Hematopoietic multipotent progenitor cell treated with erythropoietin and hydrocortisone succinate and interleukin-3 and kit ligand, for 8 days (in vitro differentiated cells): ENCODE data around the gene CXCR4.
"Not testable (repeated sequence)": the region's sequence is repeated elsewhere in the genome, so short reads cannot be mapped to it uniquely, and the experiment has no call there.

Experiments used
- DNase-seq: peaks from one replicate; pipeline ENCODE4 v3.0.0-alpha.2; 2015

The CXCR4 gene

DNA sequence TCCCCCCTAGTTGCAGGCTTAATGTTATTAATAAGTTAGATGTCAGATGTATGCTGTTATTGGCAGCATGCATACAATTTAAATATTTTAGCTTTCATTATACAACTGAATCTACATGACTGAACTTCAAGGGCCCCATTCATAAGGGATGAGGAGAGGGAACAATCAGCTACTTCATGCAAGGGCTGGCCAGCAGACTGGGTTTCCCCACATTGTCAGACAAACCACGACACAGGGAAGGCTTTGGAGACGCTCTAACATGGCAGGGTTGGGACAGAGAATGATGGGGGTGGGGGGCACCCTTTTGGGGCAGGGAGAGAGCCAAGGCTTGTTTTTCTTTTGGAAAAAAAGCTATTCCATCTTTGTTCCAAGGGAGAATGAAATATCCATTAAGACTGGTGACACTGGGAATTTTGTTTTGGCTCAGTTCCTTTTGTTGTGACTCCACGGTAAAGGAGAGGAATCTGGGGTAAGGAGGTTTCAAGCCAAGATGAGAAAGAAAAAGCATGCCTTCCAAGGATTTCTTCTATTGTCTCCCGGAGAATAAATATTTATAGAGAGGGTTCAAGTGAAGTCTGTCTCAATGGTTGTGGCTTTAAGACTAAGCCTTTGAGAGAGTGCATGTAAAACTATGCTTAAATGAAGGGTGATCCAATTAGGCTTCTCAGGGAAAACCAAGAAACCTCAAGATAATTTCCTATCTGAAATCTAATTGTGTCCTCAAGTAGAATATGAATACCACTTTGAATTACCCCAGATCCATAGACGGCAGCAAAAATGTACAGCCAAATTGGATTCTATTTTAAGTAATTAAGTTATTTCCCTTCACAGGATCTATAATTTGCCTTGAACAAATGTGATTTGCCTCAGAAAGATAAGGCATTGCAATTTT is 5.4 kb downstream of the CXCR4 start:
- no peak for DNase-seq

DNA sequence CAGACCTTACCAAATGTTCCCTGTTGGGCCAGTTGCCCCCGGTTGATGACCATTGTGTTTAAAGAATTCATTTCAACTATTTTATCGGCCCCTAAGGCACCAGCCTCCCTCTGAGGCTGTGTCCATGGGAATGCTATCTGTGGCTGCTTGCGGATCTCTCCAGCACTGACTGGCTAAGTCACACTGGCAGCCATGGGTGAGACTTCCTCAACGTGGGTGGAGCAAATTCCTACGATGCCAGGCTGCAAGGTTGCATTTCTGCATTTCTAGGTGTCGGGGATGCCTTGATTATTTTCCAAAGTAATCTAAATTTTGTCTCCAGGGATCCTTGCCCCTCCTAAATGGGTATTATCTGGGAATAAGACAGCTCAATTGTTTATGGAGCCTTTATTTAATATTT is 6.2 kb downstream of the CXCR4 start:
- no peak for DNase-seq

DNA sequence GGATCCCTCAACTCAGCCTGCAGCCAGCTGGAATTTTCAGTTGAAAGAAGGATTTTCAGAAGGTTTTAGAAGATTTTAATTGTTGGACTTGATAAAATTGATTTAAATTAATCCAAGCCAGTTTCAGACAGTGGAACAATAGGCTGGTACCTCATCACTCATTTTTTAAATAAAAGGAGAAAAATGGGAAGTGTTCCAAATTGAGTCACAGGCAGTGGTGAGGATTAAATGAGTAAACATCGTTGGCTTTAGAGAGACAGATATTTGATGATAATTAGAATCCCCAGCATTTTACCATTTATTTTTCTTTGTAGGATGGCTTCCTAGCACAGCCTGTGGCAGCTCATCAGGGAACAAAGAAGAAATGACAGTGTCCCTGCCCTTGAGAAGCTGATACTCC is 7.4 kb downstream of the CXCR4 start:
- no peak for DNase-seq

DNA sequence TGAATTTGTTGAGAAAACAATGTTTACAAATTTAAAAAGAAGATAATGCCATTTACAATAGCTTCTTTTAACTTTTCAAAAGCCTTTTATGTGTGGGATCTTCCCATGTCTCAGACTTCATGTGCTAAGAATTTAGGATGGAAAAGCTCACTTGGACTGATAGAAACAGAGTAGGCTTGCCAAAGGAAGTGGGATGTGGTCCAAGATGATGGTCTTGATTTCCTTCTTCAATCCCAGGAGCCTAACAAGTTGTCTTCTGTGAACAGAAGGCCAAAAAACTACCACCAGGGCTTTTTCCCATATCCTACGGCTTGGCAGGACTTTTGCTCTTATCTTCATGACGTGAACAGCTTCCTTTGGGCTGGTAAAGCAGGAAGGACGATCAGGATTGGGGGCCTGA is 9.5 kb downstream of the CXCR4 start:
- no peak for DNase-seq

DNA sequence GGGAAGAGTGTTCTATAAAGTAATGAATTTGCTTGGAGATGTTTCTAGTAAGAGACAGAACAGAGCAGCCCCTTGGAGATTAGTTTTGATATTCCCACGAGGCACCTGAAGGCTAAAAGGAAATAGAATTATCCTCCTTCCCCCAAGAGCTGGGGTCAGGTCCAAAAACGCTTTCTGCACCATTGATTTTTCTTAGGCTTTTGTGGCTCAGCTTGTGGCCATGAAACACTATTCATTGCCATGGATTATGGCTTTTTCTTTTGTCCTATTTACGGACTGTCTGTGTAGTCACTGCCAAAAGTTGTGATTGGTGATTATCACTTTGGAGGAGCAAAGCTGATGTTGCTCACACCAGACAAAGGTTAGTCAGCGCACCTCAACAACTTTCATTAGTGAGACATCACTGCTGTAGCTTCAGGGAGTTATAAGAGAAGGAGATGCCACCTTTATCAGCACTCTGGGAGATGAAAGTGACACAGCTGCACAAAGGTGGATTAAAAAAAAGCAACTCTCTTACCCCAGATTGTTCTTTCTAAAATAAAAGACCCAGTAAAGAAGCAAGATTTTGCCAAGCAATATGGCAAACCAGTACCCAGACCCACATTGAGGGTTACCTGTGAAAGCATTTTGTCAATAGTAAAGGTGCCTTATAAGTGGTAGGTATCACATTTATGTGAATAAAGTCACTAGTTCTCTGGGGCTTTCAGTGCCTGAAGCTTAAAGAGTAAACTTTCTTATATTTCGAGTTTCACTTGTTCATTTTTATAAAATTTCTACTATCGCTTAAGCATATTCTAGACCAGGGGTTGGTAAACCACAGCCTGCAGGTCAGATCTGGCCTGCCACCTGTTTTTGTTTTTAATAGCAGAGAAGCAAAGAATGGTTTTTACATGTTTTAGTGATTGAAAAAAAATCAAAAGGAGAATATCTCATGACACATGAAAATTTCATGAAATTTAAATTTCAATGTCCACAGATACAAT is 10.6 kb downstream of the CXCR4 start:
- no peak for DNase-seq

DNA sequence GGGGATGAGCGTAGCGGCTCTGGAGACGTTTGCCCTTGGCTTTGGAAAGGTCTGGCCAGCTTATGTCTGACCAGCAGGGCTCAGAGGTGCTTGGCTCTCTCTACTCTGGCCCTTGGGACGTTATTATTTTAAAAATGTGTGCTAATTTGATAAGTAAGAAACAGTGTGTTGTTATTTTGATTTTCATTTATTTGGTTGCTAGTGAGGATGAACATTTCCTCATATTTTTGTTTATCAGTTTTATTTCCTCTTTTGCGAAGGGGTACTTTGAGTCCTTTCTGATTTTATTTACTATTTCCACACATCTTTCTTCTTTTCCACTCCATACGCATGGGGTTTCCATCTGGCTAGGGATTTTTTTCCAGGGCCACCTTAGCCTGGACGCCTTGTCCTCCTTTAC is 11.4 kb downstream of the CXCR4 start:
- DNase-seq = no peak

DNA sequence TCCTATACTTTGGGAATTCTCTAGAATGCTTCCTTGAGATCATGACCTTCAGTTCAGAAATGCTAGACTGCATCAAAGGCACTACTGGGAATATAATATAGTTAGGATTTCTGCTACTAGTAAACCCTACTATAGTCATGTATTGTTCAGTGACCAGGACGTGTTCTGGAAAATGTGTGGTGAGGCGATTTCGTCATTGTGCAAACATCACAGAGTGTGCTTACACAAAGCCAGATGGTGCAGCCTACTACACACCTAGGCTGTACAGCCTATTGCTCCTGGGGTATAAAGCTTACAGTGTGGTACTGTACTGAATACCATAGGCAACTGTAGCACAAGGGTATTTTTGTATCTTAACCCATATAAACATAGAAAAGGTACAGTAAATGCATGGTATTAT is 13.0 kb downstream of the CXCR4 start:
- no peak for DNase-seq

DNA sequence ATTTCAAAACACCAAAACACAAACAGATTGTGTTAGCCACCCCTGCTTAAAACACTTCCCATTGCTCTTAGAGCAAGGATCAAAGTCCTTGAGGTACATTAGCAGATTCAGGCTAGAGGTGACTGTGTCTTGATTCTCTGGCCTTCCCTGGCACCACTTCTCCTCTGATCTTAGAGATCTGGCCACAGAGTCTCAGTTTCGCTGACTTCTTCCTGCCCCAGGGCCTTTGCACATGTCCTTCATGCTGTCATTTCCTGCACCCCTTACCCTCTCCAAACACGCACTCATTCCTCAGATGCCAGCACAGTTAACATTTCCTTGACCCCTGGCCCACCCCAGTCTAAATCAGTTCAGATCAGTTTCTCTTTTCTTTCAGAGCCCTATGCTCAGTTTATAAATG is 16.9 kb downstream of the CXCR4 start:
- DNase-seq = no peak

DNA sequence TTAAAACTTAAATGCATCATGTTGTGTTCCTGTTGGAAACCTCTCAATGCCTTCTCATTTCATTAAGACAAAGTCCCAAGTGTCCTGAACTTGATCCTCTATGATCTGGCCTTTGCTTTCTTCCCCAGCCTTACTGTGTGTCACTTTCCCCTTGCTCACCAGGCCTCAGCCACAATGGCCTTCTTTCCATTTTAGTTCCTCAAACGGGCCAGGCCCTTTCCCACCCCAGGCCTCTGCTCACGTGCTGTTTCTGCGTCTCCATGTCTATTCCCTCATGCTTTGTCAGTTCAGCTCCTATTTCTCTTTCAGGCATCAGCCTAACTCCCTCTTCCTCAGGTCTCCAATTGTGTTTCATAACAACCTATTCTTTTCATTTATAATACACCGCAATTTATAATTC is 19.5 kb downstream of the CXCR4 start:
- no peak for DNase-seq

DNA sequence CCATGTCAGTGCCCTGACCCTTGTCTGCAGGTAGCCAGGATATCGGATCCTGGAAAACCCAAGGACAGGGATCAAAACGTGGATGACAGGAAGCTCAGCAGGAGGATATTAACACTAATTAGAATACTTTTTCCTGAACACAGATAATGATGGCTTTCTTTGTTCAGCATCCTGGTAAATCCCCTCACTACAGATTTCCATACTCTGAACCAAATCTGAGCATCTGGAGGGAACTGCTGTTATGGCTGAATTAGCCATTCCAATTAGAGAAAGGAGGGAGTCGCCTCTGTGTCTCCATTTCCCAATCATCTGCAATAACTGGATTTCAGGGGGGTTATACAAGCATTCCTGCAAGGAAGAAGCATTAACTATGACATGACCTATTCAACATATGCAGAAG is 24.4 kb downstream of the CXCR4 start:
- DNase-seq = no peak

DNA sequence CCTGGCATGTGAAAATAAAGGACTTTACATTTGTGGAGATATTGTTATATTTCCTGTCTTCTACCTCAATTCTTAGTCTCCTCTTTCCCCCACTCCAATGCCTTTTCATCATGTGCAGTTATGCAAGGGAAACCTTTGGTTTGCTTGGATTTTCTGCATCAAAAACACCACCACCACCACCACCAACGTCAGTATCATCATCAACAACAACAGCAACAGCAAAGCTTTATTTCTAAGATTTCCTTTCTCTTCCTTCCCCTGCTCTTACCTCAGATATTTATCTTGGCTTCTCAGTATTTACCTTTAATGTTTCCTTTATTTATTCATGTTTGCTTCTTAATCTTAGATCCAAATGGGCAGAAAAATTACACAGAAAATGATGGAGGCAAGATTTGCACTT is 26.1 kb downstream of the CXCR4 start:
- no peak for DNase-seq

DNA sequence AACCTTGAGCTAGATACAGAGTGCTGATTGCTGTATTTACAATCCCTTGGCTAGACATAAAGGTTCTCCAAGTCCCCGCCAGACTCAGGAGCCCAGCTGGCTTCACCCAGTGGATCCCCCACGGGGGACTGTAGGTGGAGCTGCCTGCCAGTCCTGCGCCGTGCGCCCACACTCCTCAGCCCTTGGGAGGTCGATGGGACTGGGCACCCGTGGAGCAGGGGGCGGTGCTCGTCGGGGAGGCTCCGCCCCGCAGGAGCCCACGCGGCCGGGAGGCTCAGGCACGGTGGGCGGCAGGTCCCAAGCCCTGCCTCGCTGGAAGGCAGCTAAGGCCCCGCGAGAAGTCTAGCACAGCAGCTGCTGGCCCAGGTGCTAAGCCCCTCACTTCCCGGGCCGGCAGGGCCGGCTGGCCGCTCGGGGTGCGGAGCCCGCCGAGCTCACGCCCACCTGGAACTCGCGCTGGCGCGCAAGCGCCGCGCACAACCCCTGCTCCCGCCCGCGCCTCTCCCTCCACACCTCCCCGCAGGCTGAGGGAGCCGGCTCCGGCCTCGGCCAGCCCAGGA is 30.0 kb downstream of the CXCR4 start:
- not testable (repeated sequence) for DNase-seq

DNA sequence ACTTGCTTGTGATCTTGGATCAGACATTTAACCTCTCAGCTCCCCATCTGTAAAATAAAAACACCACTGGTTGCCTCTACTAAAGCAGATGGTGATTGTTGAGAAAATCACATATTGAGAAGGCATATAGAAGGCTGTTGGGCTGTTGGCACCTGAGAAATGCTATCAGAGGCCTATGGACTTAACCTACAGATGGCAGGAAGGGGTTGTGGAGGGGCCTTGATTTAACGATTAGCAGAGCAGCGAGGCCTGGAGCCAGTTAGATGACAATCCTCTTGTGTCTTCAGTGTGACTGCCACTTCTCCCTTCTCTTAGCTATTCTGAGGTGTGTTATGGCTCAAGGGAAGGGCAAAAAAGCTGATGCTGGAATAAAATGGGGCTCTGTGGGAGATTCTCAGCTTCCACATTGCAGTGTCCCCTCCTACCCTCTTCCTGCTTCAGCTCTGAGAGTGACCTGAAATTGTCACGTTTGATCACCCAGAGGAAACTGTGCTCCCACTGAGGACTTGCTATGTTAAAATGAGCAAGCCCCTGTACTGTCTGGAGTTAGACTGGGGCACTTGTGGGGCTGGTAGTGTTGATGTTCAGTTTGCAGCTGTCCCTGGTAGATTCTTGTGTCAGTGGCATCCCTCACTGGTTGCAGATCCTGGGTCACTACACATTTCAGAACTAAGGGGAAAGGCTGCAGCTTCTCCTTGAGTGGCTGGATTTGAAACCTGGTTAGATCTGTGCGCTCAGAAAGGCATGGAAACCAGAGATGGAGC is 31.5 kb downstream of the CXCR4 start:
- DNase-seq = no peak

DNA sequence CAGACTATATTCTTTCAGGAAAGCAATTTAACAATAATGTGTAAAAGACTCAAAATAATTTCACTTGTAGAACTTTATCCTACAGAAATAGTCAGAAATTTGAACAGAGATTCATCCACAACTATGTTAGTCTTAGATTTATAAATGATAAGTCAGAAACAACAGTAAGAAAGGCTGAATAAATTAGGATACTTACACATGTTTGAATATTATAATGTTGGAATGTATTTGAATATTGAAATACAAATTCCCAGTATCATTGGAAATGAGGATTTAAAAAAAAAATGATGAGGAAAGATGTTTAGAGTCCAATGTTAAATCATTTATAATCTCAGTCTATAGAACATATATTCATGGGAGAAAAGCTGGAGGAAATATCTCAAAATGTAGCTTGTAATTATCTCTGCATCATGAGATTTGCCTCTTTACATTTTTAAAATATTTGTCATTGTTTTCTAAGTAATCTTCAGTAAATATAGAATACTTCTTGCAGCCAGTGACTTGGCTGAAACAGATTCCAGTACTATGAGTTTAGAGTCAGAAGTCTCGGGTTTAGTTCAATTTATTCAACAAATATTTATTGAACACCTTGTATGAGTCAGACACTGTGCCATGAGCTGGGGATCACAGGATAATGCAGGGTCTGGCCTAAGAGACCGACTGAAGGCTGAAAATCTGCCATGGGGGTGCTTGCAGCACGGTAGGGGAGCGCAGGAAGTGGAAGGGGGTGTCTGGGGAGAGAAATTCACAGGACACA is 32.3 kb downstream of the CXCR4 start:
- DNase-seq = no peak

DNA sequence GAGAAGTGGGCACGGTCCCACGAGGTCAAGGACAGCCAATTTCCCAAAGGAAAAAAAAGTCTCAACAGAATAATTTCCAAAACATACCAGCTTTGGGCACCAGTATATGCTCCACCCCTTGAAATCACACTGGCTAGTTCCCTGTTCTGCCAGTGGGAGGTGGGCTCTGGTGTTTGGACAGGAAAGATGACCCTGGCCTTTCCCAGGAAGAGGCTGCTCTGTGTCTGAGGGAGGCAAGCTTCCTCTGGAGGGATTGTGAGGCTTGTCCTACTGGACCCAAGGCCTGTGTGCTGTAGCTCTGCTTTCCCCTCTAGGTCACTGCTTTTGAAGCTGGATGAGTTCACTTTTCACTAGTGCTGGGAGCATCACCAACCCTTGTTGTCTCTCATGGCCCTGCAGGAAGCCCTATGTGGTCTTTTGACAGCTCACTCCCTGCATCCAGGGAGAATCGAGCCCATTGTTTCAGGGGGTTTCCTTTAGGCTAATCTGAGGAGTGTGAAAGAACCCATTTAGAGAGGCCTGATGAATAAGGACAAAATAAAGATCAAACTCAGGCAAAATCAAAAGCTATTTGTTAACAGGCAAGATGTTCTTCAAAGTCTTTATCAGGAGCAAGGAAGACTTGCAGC is 36.3 kb downstream of the CXCR4 start:
- DNase-seq = no peak

DNA sequence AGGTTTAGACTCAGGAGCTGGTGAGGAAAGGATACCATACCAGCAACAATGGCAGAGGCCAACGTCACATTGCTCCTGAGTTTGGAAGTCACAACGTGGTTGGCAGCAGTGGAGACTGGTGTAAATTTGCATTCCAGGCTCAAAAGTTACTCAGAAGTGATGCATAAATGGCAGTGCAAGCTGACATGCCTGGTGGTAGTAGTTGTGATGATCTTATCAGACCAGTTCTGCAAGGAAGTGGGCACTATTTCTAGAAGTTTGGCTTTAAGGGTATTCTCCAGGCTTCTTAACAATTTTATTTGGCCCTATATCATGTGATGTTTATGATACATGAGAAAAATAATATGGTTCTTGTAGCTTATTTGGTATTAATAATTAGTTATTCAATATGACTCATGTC is 37.8 kb downstream of the CXCR4 start:
- DNase-seq = no peak

DNA sequence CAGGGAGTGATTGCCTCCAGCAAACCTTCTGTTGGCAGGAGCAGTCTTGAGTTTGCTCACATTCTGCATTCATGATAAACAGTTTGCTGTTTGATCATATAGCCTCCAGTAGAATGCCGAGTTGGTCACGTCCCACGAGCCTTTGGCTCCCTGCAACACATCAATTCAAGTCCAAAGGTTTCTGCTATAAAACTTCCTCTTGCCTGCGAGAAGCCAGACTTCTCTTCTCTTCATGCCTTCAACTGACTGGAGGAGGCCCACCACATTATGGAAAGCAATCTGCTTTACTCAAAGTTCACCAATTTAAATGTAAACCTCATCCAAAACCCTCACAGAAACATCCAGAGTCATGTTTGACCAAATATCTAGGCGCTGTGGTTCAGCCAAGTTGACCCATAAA is 40.8 kb downstream of the CXCR4 start:
- DNase-seq = no peak

DNA sequence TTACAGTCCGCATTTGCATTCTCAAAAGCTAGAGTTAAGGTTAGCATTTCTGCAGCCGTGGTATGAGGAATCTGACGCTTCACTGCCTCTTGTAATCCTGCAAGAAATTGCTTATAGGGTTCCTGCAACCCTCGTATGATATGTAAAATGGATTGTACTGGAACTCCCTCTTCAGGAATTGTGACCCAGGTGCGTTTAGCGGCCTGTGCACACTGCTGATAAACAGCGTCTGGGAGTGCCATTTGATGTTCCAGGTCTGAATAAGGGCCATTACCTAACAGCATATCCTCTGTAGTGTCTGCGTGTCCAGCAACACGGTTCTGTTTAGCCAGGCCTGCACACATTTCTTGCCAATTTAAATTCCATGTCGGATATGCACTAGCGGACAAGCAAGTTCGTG is 42.5 kb downstream of the CXCR4 start:
- no peak for DNase-seq

DNA sequence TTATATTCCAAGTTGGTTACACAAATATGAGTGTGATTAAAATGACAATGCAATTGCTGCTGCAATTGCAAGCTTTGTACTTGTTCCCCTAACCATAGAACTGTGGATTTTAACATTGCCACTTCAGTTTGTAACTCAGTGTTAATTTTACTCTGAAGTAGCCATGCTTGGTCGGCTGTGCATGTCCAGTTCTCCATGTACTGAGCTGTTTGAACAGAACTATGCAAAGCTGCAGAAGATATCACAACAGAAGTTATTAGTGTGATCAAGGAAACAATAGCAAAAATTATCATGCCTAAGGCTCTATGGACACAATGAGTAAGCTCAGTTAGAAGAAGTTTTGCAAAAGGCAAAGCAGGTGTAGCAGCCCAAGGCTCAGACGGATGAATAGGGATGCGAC is 45.3 kb downstream of the CXCR4 start:
- DNase-seq = no peak

DNA sequence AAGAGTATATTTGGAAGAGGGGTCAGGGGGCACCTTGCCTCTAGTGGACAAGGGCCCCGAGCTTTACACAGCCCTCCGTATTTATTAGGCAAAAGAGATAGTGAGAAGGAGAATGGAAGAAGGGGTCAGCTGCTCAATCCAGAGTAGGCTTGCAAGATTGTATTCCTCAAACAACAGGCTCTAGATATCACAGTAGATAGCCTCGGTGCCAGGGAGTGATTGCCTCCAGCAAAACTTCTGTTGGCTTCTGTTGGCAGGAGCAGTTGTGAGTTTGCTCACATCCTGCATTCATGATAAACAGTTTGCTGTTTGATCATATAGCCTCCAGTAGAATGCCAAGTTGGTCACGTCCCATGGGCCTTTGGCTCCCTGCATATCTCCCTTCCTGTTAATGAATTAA is 46.1 kb downstream of the CXCR4 start:
- not testable (repeated sequence) for DNase-seq

DNA sequence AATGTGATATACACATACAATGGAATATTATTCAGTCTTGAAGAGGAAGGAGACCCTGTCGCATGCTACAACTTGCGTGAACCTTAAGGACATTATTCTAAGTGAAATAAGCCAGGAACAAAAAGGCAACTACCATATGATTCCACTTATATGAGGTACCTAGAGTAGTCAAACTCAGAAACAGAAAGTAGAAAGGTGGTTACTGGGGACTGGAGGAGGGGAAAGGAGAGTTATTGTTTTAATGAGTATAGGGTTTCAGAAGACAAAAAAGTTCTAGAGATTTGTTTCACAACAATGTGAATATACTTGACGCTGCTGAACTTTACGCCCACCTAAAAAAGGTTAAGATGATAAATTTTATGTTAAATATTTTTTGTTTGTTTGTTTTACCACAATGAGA is 47.0 kb downstream of the CXCR4 start:
- no peak for DNase-seq

DNA sequence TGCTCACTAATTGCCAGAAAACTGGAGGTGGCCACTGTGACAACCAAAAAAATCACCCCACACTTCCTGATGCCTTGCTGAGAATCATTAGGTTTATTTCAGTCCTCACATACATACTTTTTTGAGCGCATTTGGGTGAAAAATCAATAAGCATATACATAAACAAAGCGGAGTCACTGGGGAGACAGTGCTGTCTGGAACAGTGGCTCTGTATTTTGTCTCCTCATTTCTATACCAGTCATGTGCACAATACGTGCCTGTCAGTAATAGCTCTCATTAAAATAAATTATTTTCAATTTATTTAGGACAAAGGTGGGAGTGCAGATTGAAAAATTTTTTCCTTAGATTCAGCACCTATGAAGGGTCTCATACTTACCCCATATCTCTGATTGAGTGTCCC is 48.2 kb downstream of the CXCR4 start:
- no peak for DNase-seq
